K562 (cell line): ENCODE measurements around the gene PPARG. TPM values are rescaled to one million over a fixed set of nuclear protein-coding genes. Genes with fewer than 3 reads are reported as not detected.

ENCODE experiments used
- ETV6 ChIP-seq, 3 experiments: fragments of 150-350 bp in 1 of 3; sonication (generic) in 1 of 3; formaldehyde crosslinking in 1 of 3; IDR thresholded peaks; 2 replicates each; pipeline versions ENCODE4 v1.6.1 to v1.8.0; 2014 to 2022; ENCODE audit warnings: borderline replicate concordance in 2 of 3, low read depth in 2 of 3, antibody characterized with exemption in 1 of 3, low read length in 1 of 3, mild to moderate bottlenecking in 1 of 3, missing genetic modification reagents in 1 of 3
- HDGF ChIP-seq: fragments of 450-650 bp; IDR thresholded peaks from 2 replicates; pipeline ENCODE4 v1.6.1; 2016
- LEF1 ChIP-seq: fragments of 450-650 bp; IDR thresholded peaks from 2 replicates; pipeline ENCODE4 v1.6.1; 2016; ENCODE audit warnings: mild to moderate bottlenecking
- MAZ ChIP-seq, 2 experiments: fragments of 450-650 bp in 1 of 2; sonication (generic) in 1 of 2; formaldehyde crosslinking; IDR thresholded peaks in 1 of 2; conservative IDR thresholded peaks in 1 of 2; 2 replicates each; pipeline versions ENCODE4 v1.4.0 to v1.5.0; 2020; ENCODE audit warnings: mild to moderate bottlenecking in 1 of 2, missing genetic modification reagents in 1 of 2
- NCOR1 ChIP-seq: fragments of 450-650 bp; IDR thresholded peaks from 2 replicates; pipeline ENCODE4 v1.6.1; 2016; ENCODE audit warnings: mild to moderate bottlenecking, moderate library complexity
- PTRF ChIP-seq: fragments of 450-650 bp; IDR thresholded peaks from 2 replicates; pipeline ENCODE4 v1.6.1; 2016; ENCODE audit warnings: mild to moderate bottlenecking, missing genetic modification characterization, missing compliant biosample characterization
- SMARCA4 ChIP-seq: fragments of 450-650 bp; IDR thresholded peaks from 2 replicates; pipeline ENCODE4 v1.6.1; 2016
- TAF1 ChIP-seq: IDR thresholded peaks from 2 replicates; pipeline ENCODE4 v1.6.1; 2011; ENCODE audit warnings: mild to moderate bottlenecking, low read length, moderate library complexity; ENCODE audit not compliant: insufficient read depth, control insufficient read depth, severe bottlenecking; ENCODE audit errors: extremely low read depth
- TRIM24 ChIP-seq, 2 experiments: fragments of 450-650 bp; IDR thresholded peaks; 2 replicates each; pipeline ENCODE4 v1.6.1; 2016
- ZNF224 ChIP-seq: sonication (generic); formaldehyde crosslinking; IDR thresholded peaks from 2 replicates; pipeline ENCODE4 v1.8.0; 2022; ENCODE audit warnings: mild to moderate bottlenecking, missing genetic modification reagents
- polyA plus RNA-seq, 8 experiments: library from polyadenylated mRNA; depleted of rRNA in 4 of 8; stranded (reverse) in 5 of 8; unstranded in 3 of 8; fragments of >200 nt; fragmentation: Nextera tagmentation in 2 of 8; fragmentation: Illumina TruSeq in 1 of 8; extraction: Ambion mirVana in 2 of 8; extraction: Trizol in 1 of 8; gene quantifications; 2 replicates each; pipeline versions ENCODE4 v1.2.1 to v1.2.3, GENCODE V29; 2011 to 2014; ENCODE audit warnings: inconsistent platforms in 1 of 8, missing spikeins in 1 of 8
- total RNA-seq, 7 experiments: library from RNA; depleted of rRNA in 6 of 7; stranded (reverse); fragments of >200 nt in 6 of 7; fragmentation: Illumina TruSeq in 2 of 7; extraction: Trizol in 2 of 7; gene quantifications; 2 replicates each; pipeline versions ENCODE4 v1.2.1 to v1.2.3, GENCODE V29; 2011 to 2021; ENCODE audit warnings: low replicate concordance in 1 of 7
- TF ChIP-seq, protein P1 (sequence below): fragments of 250-450 bp; sonication (Bioruptor Pico); IDR thresholded peaks from 2 replicates; pipeline ENCODE4 v1.8.0; 2022; ENCODE audit warnings: moderate library complexity, mild to moderate bottlenecking, inconsistent platforms
- TF ChIP-seq, protein P2 (sequence below): fragments of 450-650 bp; formaldehyde crosslinking; IDR thresholded peaks from 2 replicates; pipeline ENCODE4 v1.4.0; 2020; ENCODE audit warnings: mild to moderate bottlenecking
- TF ChIP-seq, protein P3 (sequence below): fragments of 450-650 bp; IDR thresholded peaks from 2 replicates; pipeline ENCODE4 v1.6.1; 2017; ENCODE audit warnings: antibody characterized with exemption, mild to moderate bottlenecking
- TF ChIP-seq, protein P4 (sequence below): fragments of 450-650 bp; IDR thresholded peaks from 2 replicates; pipeline ENCODE4 v1.6.1; 2014; ENCODE audit warnings: low read depth, mild to moderate bottlenecking, moderate library complexity, borderline replicate concordance
- TF ChIP-seq, protein P5 (sequence below): IDR thresholded peaks from 2 replicates; pipeline ENCODE4 v1.6.1; 2011; ENCODE audit warnings: borderline replicate concordance, low read depth, mild to moderate bottlenecking, moderate library complexity, low read length; ENCODE audit not compliant: insufficient read depth, poor library complexity, severe bottlenecking

The PPARG gene
- total and polyA plus RNA-seq, 9 of the 15 experiments (the other 6 are each of a cell fraction or from before 2014, with no cell fraction given) = not detected

DNA sequence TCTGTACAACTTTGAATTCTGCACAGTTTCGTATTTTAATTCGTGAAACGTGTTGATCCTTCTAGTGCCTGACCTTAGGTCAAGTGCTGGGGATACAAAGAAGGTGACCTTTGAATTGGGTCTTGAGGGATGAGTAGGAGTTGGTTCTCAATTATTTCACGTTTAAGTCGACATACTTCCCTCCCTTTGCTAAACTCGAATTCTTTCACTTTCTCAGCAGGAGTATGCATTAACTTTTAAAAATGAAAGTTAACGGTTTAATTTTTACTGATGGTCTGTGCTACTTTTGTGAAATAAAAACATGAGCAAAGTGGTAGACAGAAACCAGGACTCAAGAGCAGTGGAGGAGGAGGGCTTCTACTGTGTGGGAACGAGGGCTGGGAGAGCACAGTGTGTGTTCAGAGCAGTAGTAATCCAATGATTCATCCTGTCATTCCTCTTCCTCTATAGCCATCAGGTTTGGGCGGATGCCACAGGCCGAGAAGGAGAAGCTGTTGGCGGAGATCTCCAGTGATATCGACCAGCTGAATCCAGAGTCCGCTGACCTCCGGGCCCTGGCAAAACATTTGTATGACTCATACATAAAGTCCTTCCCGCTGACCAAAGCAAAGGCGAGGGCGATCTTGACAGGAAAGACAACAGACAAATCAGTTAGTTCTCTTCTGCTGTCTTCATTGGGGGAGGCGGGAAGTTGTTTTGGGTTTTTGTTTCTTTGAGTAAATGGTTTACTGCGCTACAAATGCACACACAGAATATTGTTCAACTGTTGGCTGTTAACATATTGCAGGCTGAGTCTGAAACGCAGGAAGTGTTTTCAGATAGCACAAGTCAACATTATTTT is 116.8 kb downstream of the PPARG start (continued):
- TF ChIP-seq, protein P1, sequence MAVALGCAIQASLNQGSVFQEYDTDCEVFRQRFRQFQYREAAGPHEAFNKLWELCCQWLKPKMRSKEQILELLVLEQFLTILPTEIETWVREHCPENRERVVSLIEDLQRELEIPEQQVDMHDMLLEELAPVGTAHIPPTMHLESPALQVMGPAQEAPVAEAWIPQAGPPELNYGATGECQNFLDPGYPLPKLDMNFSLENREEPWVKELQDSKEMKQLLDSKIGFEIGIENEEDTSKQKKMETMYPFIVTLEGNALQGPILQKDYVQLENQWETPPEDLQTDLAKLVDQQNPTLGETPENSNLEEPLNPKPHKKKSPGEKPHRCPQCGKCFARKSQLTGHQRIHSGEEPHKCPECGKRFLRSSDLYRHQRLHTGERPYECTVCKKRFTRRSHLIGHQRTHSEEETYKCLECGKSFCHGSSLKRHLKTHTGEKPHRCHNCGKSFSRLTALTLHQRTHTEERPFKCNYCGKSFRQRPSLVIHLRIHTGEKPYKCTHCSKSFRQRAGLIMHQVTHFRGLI = no peak
- TF ChIP-seq PTRF (tag) (no peak), NCOR1 (peak; percentile 51), TRIM24 (IDR thresholded peaks at IDR 0.05) (peak in 1 of 2 experiments; percentile 84; a peak in 3 of 4 replicates), MAZ (CRISPR knock-in tag; conservative IDR thresholded peaks at IDR 0.05 in 1 of 2, IDR thresholded peaks at IDR 0.05 in 1 of 2) (peak in 1 of 2 experiments; percentile 44; a peak in 2 of 4 replicates), SMARCA4 (peak; percentile 87), LEF1 (peak; percentile 86; the same call in 1 of the 2 replicates), TAF1 (no peak), ZNF224 (CRISPR knock-in tag) (no peak), ETV6 (IDR thresholded peaks at IDR 0.05; ENCODE audit: borderline replicate concordance in 1 of 2, low read depth in 2 of 2, low read length in 1 of 2) (peak in 1 of 2 experiments; percentile 74; a peak in 1 of 4 replicates), ETV6 (CRISPR knock-in tag; IDR thresholded peaks at IDR 0.05; ENCODE audit: borderline replicate concordance) (no peak), HDGF (no peak)
- TF ChIP-seq, protein P2, sequence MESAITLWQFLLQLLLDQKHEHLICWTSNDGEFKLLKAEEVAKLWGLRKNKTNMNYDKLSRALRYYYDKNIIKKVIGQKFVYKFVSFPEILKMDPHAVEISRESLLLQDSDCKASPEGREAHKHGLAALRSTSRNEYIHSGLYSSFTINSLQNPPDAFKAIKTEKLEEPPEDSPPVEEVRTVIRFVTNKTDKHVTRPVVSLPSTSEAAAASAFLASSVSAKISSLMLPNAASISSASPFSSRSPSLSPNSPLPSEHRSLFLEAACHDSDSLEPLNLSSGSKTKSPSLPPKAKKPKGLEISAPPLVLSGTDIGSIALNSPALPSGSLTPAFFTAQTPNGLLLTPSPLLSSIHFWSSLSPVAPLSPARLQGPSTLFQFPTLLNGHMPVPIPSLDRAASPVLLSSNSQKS (CRISPR knock-in tag) = no peak
- TF ChIP-seq, protein P3, sequence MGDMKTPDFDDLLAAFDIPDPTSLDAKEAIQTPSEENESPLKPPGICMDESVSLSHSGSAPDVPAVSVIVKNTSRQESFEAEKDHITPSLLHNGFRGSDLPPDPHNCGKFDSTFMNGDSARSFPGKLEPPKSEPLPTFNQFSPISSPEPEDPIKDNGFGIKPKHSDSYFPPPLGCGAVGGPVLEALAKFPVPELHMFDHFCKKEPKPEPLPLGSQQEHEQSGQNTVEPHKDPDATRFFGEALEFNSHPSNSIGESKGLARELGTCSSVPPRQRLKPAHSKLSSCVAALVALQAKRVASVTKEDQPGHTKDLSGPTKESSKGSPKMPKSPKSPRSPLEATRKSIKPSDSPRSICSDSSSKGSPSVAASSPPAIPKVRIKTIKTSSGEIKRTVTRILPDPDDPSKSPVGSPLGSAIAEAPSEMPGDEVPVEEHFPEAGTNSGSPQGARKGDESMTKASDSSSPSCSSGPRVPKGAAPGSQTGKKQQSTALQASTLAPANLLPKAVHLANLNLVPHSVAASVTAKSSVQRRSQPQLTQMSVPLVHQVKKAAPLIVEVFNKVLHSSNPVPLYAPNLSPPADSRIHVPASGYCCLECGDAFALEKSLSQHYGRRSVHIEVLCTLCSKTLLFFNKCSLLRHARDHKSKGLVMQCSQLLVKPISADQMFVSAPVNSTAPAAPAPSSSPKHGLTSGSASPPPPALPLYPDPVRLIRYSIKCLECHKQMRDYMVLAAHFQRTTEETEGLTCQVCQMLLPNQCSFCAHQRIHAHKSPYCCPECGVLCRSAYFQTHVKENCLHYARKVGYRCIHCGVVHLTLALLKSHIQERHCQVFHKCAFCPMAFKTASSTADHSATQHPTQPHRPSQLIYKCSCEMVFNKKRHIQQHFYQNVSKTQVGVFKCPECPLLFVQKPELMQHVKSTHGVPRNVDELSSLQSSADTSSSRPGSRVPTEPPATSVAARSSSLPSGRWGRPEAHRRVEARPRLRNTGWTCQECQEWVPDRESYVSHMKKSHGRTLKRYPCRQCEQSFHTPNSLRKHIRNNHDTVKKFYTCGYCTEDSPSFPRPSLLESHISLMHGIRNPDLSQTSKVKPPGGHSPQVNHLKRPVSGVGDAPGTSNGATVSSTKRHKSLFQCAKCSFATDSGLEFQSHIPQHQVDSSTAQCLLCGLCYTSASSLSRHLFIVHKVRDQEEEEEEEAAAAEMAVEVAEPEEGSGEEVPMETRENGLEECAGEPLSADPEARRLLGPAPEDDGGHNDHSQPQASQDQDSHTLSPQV = no peak
- TF ChIP-seq, protein P4, sequence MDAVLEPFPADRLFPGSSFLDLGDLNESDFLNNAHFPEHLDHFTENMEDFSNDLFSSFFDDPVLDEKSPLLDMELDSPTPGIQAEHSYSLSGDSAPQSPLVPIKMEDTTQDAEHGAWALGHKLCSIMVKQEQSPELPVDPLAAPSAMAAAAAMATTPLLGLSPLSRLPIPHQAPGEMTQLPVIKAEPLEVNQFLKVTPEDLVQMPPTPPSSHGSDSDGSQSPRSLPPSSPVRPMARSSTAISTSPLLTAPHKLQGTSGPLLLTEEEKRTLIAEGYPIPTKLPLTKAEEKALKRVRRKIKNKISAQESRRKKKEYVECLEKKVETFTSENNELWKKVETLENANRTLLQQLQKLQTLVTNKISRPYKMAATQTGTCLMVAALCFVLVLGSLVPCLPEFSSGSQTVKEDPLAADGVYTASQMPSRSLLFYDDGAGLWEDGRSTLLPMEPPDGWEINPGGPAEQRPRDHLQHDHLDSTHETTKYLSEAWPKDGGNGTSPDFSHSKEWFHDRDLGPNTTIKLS = no peak
- TF ChIP-seq, protein P5, sequence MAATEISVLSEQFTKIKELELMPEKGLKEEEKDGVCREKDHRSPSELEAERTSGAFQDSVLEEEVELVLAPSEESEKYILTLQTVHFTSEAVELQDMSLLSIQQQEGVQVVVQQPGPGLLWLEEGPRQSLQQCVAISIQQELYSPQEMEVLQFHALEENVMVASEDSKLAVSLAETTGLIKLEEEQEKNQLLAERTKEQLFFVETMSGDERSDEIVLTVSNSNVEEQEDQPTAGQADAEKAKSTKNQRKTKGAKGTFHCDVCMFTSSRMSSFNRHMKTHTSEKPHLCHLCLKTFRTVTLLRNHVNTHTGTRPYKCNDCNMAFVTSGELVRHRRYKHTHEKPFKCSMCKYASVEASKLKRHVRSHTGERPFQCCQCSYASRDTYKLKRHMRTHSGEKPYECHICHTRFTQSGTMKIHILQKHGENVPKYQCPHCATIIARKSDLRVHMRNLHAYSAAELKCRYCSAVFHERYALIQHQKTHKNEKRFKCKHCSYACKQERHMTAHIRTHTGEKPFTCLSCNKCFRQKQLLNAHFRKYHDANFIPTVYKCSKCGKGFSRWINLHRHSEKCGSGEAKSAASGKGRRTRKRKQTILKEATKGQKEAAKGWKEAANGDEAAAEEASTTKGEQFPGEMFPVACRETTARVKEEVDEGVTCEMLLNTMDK = no peak
